Left cardiac atrium (tissue), 4 donors: Measurements from ENCODE around the gene LRRC37A2. TPM values are rescaled to one million over a fixed set of nuclear protein-coding genes. Genes with fewer than 3 reads are reported as not detected.
"Not testable (repeated sequence)": the region's sequence is repeated elsewhere in the genome, so short reads cannot be mapped to it uniquely, and the experiment has no call there.

ENCODE experiments used
- ATAC-seq, 2 donors: fragments of 200-7000 bp; cut with Tn5 transposase; one replicate each; pipeline ENCODE4 v1.9.1; 2020; ENCODE audit warnings: mild to moderate bottlenecking in 2 of 2, moderate library complexity in 2 of 2
- DNase-seq: peaks from one replicate; pipeline ENCODE4 v3.0.0-alpha.2; 2020
- intact Hi-C, 2 donors: fragments of 100-400 bp; cut with DNase I; formaldehyde crosslinking; loops; one replicate each; pipeline versions ENCODE4 v1.14.1 to v1.15.1; 2022 to 2023
- long read RNA-seq: library from polyadenylated mRNA; unstranded; transcript quantifications from one replicate; pipeline ENCODE4 v2.0.0, GENCODE V29; 2021
- total RNA-seq, 2 donors: library from RNA; stranded (reverse); fragmentation: NEBNext Ultra II Directional; extraction: Animal tissue kit (Norgen Biotek cat#: 25700); gene quantifications; one replicate each; pipeline ENCODE4 v1.2.1, GENCODE V29; 2021
- donor health status: DM: no; HTN: yes; CAD: no.
- donor health status: DM: no; HTN: yes; CAD: no; lungs with severe emphysema.
- donor health status: DM: yes; HTN: yes; CAD: no.
- donor health status: Dilated cardiomyopathy.

The LRRC37A2 gene
- 1 to 10 TPM; 6.6 to 6.7 TPM for total RNA-seq
- long read RNA-seq, partial matches to known transcripts: 0 of 5 reads
- long read RNA-seq, other reads (novel, unspliced or antisense): 4 of 5 reads

GRCh38 chr17:46512168-46512567 lies at the start of gene LRRC37A2:
LRRC37A2 (plus strand) TSS chr17:46512468; CDS start chr17:46512713, 245 bp downstream.
- DNase-seq, ATAC-seq, intact Hi-C loops: not testable (repeated sequence)

GRCh38 chr17:46467618-46468017 lies 44.6 kb upstream of the LRRC37A2 start:
- DNase-seq, ATAC-seq, intact Hi-C loops: not testable (repeated sequence)

- ATAC-seq, DNase-seq, intact Hi-C loops: not testable (repeated sequence)
Measured at GRCh38 chr17:46474489-46474888, 37.8 kb upstream of the LRRC37A2 start.

- intact Hi-C loops, ATAC-seq, DNase-seq: not testable (repeated sequence)
Measured at GRCh38 chr17:46475583-46475982, 36.7 kb upstream of the LRRC37A2 start.

- DNase-seq, intact Hi-C loops, ATAC-seq: not testable (repeated sequence)
Measured at GRCh38 chr17:46478823-46479222, 33.4 kb upstream of the LRRC37A2 start.

GRCh38 chr17:46481310-46481709 lies 31.0 kb upstream of the LRRC37A2 start:
- ATAC-seq, DNase-seq, intact Hi-C loops: not testable (repeated sequence)

GRCh38 chr17:46492021-46492420 lies 20.2 kb upstream of the LRRC37A2 start:
- DNase-seq, ATAC-seq, intact Hi-C loops: not testable (repeated sequence)

GRCh38 chr17:46499437-46500139 lies 12.7 kb upstream of the LRRC37A2 start:
- intact Hi-C loops, DNase-seq, ATAC-seq: not testable (repeated sequence)

- DNase-seq, ATAC-seq, intact Hi-C loops: not testable (repeated sequence)
Measured at GRCh38 chr17:46505896-46506295, 6.4 kb upstream of the LRRC37A2 start.

GRCh38 chr17:46534716-46535115 lies 22.4 kb downstream of the LRRC37A2 start:
- intact Hi-C loops, ATAC-seq: not testable (repeated sequence)
- peak; percentile 21 for DNase-seq

GRCh38 chr17:46548607-46549006 lies 36.3 kb downstream of the LRRC37A2 start:
- intact Hi-C loops: not testable (repeated sequence)

GRCh38 chr17:46559155-46559554 lies 46.9 kb downstream of the LRRC37A2 start:
- DNase-seq, intact Hi-C loops, ATAC-seq: not testable (repeated sequence)

More at GRCh38 chr17:46548607-46549006, 36.3 kb downstream of the LRRC37A2 start:
- not testable (repeated sequence) for ATAC-seq, DNase-seq

- DNase-seq, intact Hi-C loops: not testable (repeated sequence)
- ATAC-seq: peak; percentile 80 to 84
Measured at GRCh38 chr17:46560048-46560447, 47.8 kb downstream of the LRRC37A2 start.

GRCh38 chr17:46566284-46566683 lies 54.0 kb downstream of the LRRC37A2 start:
- DNase-seq, intact Hi-C loops: not testable (repeated sequence)
- ATAC-seq: peak; percentile 38 to 73

- DNase-seq: not testable (repeated sequence)
Measured at GRCh38 chr17:46566980-46567379, 54.7 kb downstream of the LRRC37A2 start.

GRCh38 chr17:46571796-46572195 lies 59.5 kb downstream of the LRRC37A2 start:
- intact Hi-C loops, DNase-seq: not testable (repeated sequence)
- ATAC-seq: peak in 1 of 2 donors; percentile 72

More at GRCh38 chr17:46566980-46567379, 54.7 kb downstream of the LRRC37A2 start:
- ATAC-seq, intact Hi-C loops: not testable (repeated sequence)

GRCh38 chr17:46579083-46580075 lies 67.1 kb downstream of the LRRC37A2 start, which contains the start of gene ARL17A:
ARL17A (minus strand) TSS chr17:46579691; CDS start chr17:46576322, 3,369 bp downstream.
- intact Hi-C loops: not testable (repeated sequence)
- ATAC-seq (peak; percentile 97 to 99), DNase-seq (peak; percentile 88)

GRCh38 chr17:46580082-46580481 lies 67.8 kb downstream of the LRRC37A2 start:
- DNase-seq, ATAC-seq, intact Hi-C loops: not testable (repeated sequence)

- ATAC-seq, DNase-seq, intact Hi-C loops: not testable (repeated sequence)
Measured at GRCh38 chr17:46585444-46585843, 73.2 kb downstream of the LRRC37A2 start.
